ENCODE measurements around the gene FBLN5. TPM values are rescaled to one million over a fixed set of nuclear protein-coding genes. Genes with fewer than 3 reads are reported as not detected.
"Not testable (repeated sequence)": the region's sequence is repeated elsewhere in the genome, so short reads cannot be mapped to it uniquely, and the experiment has no call there.

Gene FBLN5
- polyA plus RNA-seq, 1 of the 3 experiments (the other 2 are of a cell fraction) = 39.8 TPM

GRCh38 chr14:91872011-91872501 lies 75.4 kb downstream of the FBLN5 start:
- no peaks in the 10 kb centered on the region for H3K4me1 ChIP-seq (ENCODE audit: control insufficient read depth in 1 of 2, insufficient read depth in 2 of 2, low read depth in 1 of 2, low read length in 1 of 2)
- no peaks in the 10 kb centered on the region for H4K20me1 ChIP-seq (ENCODE audit: insufficient read depth)
- H3K4me2 ChIP-seq = no peak overlapping the region
- H3F3A ChIP-seq (replicated peaks; ENCODE audit: insufficient read depth) = no peaks in the 10 kb centered on the region
- H3K4me3 ChIP-seq (ENCODE audit: low read depth in 2 of 2, low read length in 1 of 2) = no peak overlapping the region
- no peaks in the 10 kb centered on the region for H3K79me2 ChIP-seq (ENCODE audit: insufficient read depth)
- H3K27me3 ChIP-seq (ENCODE audit: insufficient read depth) = no peaks in the 10 kb centered on the region
- no peaks in the 10 kb centered on the region for H3K9me3 ChIP-seq
- no peak overlapping the region for H3K9ac ChIP-seq
- TF ChIP-seq RAD21 (IDR thresholded peaks at IDR 0.05; ENCODE audit: low read length) = no peak
- no peak for TF ChIP-seq ZBTB33 (IDR thresholded peaks at IDR 0.05; ENCODE audit: borderline replicate concordance, low read depth)
- no peak for TF ChIP-seq EZH2phosphoT487 (IDR thresholded peaks at IDR 0.05; ENCODE audit: borderline replicate concordance, low read depth)
- TF ChIP-seq RXRA (IDR thresholded peaks at IDR 0.05; ENCODE audit: borderline replicate concordance, low read depth) = no peak
- TF ChIP-seq TEAD4 (IDR thresholded peaks at IDR 0.05; ENCODE audit: borderline replicate concordance, insufficient read depth) = no peak
- no peak for TF ChIP-seq GABPA (IDR thresholded peaks at IDR 0.05; ENCODE audit: low read depth)
- no peak for TF ChIP-seq FOXJ3 (CRISPR knock-in tag; IDR thresholded peaks at IDR 0.05)
- no peak for TF ChIP-seq RCOR1 (IDR thresholded peaks at IDR 0.05; ENCODE audit: low read length)
- no peak for TF ChIP-seq REST (IDR thresholded peaks at IDR 0.05; ENCODE audit: low read depth, low read length)
- no peak for TF ChIP-seq NFIC (IDR thresholded peaks at IDR 0.05; ENCODE audit: borderline replicate concordance)
- no peak for TF ChIP-seq FOSL2 (IDR thresholded peaks at IDR 0.05; ENCODE audit: borderline replicate concordance, low read depth)
- TF ChIP-seq MAX (IDR thresholded peaks at IDR 0.05; ENCODE audit: low read depth) = no peak
- TF ChIP-seq TCF12 (IDR thresholded peaks at IDR 0.05) = no peak
- no peak for TF ChIP-seq MXI1 (IDR thresholded peaks at IDR 0.05; ENCODE audit: low read depth, low read length)
- TF ChIP-seq TAF1 (IDR thresholded peaks at IDR 0.05; ENCODE audit: borderline replicate concordance, low read depth, low read length) = no peak
- TF ChIP-seq USF2 (IDR thresholded peaks at IDR 0.05; ENCODE audit: borderline replicate concordance, low read depth, low read length) = no peak
- TF ChIP-seq, protein P1, sequence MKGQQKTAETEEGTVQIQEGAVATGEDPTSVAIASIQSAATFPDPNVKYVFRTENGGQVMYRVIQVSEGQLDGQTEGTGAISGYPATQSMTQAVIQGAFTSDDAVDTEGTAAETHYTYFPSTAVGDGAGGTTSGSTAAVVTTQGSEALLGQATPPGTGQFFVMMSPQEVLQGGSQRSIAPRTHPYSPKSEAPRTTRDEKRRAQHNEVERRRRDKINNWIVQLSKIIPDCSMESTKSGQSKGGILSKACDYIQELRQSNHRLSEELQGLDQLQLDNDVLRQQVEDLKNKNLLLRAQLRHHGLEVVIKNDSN (IDR thresholded peaks at IDR 0.05; ENCODE audit: borderline replicate concordance, low read depth) = no peak
- H3K36me3 ChIP-seq (replicated peaks in 1 of 2; ENCODE audit: control insufficient read depth in 1 of 2, insufficient read depth in 2 of 2, low read length in 1 of 2) = peaks cover 15 to 72% of the 10 kb centered on the region in 2 experiments
- DNase-seq = no peak
- no peak overlapping the region for H3K27ac ChIP-seq (ENCODE audit: low read depth in 2 of 2, low read length in 1 of 2)
- ChIA-PET CTCF (interaction anchor here (0.7 to 1.4 kb wide), 2 partner anchors 12 to 20 kb away, joined by 3 read pairs; no protein-coding TSS in a partner anchor), POLR2A (no interaction called here)
- WGBS (ENCODE audit: low lambda C conversion rate) = 64% methylated on average over 3 of the region's 3 CpGs
- no peak overlapping the region for H2AFZ ChIP-seq (ENCODE audit: low read depth)
- no peaks in the 10 kb centered on the region for H3K9me2 ChIP-seq

GRCh38 chr14:91871401-91871800 lies 76.1 kb downstream of the FBLN5 start:
- H3K9me2 ChIP-seq; H2AFZ ChIP-seq (ENCODE audit: low read depth); DNase-seq; H3K9ac ChIP-seq; H3K9me3 ChIP-seq; H3K27me3 ChIP-seq (ENCODE audit: insufficient read depth); H3K79me2 ChIP-seq (ENCODE audit: insufficient read depth); H3F3A ChIP-seq (replicated peaks; ENCODE audit: insufficient read depth); H3K4me3 ChIP-seq (ENCODE audit: low read depth in 2 of 2, low read length in 1 of 2); H3K27ac ChIP-seq (ENCODE audit: low read depth in 2 of 2, low read length in 1 of 2); H3K4me1 ChIP-seq (ENCODE audit: control insufficient read depth in 1 of 2, insufficient read depth in 2 of 2, low read depth in 1 of 2, low read length in 1 of 2); H3K4me2 ChIP-seq; POLR2A ChIA-PET; H4K20me1 ChIP-seq (ENCODE audit: insufficient read depth): not testable (repeated sequence)
- CTCF ChIA-PET = interaction anchor here (0.7 to 1.4 kb wide), 2 partner anchors 13 to 21 kb away, joined by 3 read pairs; no protein-coding TSS in a partner anchor
- 85% methylated on average over 4 of the region's 4 CpGs for WGBS (ENCODE audit: low lambda C conversion rate)
- peaks cover 15 to 72% of the 10 kb centered on the region in 2 experiments for H3K36me3 ChIP-seq (replicated peaks in 1 of 2; ENCODE audit: control insufficient read depth in 1 of 2, insufficient read depth in 2 of 2, low read length in 1 of 2)
